GM12878 (cell line): ENCODE data around the gene ZNF32. TPM values are rescaled to one million over a fixed set of nuclear protein-coding genes. Genes with fewer than 3 reads are reported as not detected.

Experiments
- ATF3 ChIP-seq: IDR thresholded peaks from 2 replicates; pipeline ENCODE4 v1.6.1; 2011; ENCODE audit warnings: low read depth, mild to moderate bottlenecking, low read length, moderate library complexity, borderline replicate concordance; ENCODE audit errors: extremely low read depth
- CUX1 ChIP-seq: IDR thresholded peaks from 2 replicates; pipeline ENCODE4 v1.6.1; 2012; ENCODE audit warnings: improper control_type of control experiment, low read depth, low read length; ENCODE audit not compliant: insufficient replicate concordance
- DPF2 ChIP-seq: fragments of 450-650 bp; IDR thresholded peaks from 2 replicates; pipeline ENCODE4 v1.6.1; 2017; ENCODE audit warnings: mild to moderate bottlenecking
- E2F4 ChIP-seq: IDR thresholded peaks from 2 replicates; pipeline ENCODE4 v1.6.1; 2012; ENCODE audit warnings: low read depth, low read length, improper control_type of control experiment
- EP300 ChIP-seq, 2 experiments: fragments of 150-350 bp in 1 of 2; IDR thresholded peaks; 2 replicates each; pipeline ENCODE4 v1.6.1; 2011 to 2012; ENCODE audit warnings: low read depth in 2 of 2, low read length in 2 of 2, borderline replicate concordance in 1 of 2, improper control_type of control experiment in 1 of 2, inconsistent platforms in 1 of 2; ENCODE audit not compliant: control insufficient read depth in 1 of 2
- JUNB ChIP-seq: IDR thresholded peaks from 2 replicates; pipeline ENCODE4 v1.6.1; 2016; ENCODE audit warnings: antibody characterized with exemption, mild to moderate bottlenecking
- NBN ChIP-seq: fragments of 450-650 bp; IDR thresholded peaks from 2 replicates; pipeline ENCODE4 v1.6.1; 2016
- NFXL1 ChIP-seq: fragments of 450-650 bp; IDR thresholded peaks from 2 replicates; pipeline ENCODE4 v1.6.1; 2017; ENCODE audit warnings: antibody characterized with exemption, mild to moderate bottlenecking, borderline replicate concordance
- NFYB ChIP-seq: IDR thresholded peaks from 2 replicates; pipeline ENCODE4 v1.6.1; 2011; ENCODE audit warnings: low read depth, mild to moderate bottlenecking, low read length, improper control_type of control experiment, moderate library complexity; ENCODE audit not compliant: insufficient read depth
- REST ChIP-seq: IDR thresholded peaks from 2 replicates; pipeline ENCODE4 v1.6.1; 2012; ENCODE audit warnings: mild to moderate bottlenecking, low read depth, low read length
- SMC3 ChIP-seq: IDR thresholded peaks from 2 replicates; pipeline ENCODE4 v1.6.1; 2011; ENCODE audit warnings: low read length, improper control_type of control experiment, borderline replicate concordance
- ZNF24 ChIP-seq: fragments of 450-650 bp; IDR thresholded peaks from 2 replicates; pipeline ENCODE4 v1.6.1; 2017; ENCODE audit warnings: antibody characterized with exemption, mild to moderate bottlenecking
- ZNF592 ChIP-seq: fragments of 450-650 bp; IDR thresholded peaks from 2 replicates; pipeline ENCODE4 v1.6.1; 2017; ENCODE audit warnings: mild to moderate bottlenecking, moderate library complexity
- polyA plus RNA-seq, 11 experiments: library from polyadenylated mRNA; depleted of rRNA in 4 of 11; unstranded in 6 of 11; stranded (reverse) in 5 of 11; fragments of >200 nt; fragmentation: Nextera tagmentation in 4 of 11; fragmentation: Illumina TruSeq in 1 of 11; extraction: Ambion mirVana in 4 of 11; extraction: Trizol in 1 of 11; gene quantifications; 1 replicate in 1 of 11; 2 replicates in 10 of 11; pipeline versions ENCODE4 v1.2.1 to v1.2.3, GENCODE V29; 2011 to 2016; ENCODE audit warnings: inconsistent platforms in 2 of 11, missing spikeins in 2 of 11, low read depth in 1 of 11
- total RNA-seq, 4 experiments: library from RNA; depleted of rRNA in 3 of 4; stranded (reverse); fragments of >200 nt in 3 of 4; fragmentation: Illumina TruSeq in 1 of 4; extraction: Trizol in 1 of 4; gene quantifications; 2 replicates each; pipeline versions ENCODE4 v1.2.1 to v1.2.3, GENCODE V29; 2013 to 2021

Gene ZNF32
- total and polyA plus RNA-seq, 10 of the 15 experiments (the other 5 are each of a cell fraction or from before 2014, with no cell fraction given) = 1.9 to 23.0 (median 3.4) TPM

- TF ChIP-seq ZNF592 (no peak), CUX1 (no peak), REST (no peak), NFYB (no peak), NBN (no peak), SMC3 (no peak), ATF3 (no peak), JUNB (no peak), ZNF24 (no peak), NFXL1 (no peak), DPF2 (no peak), E2F4 (no peak), EP300 (IDR thresholded peaks at IDR 0.05; ENCODE audit: borderline replicate concordance in 1 of 2, control insufficient read depth in 1 of 2, low read depth in 2 of 2, low read length in 2 of 2) (no peak)
These were observed 38.0 kb downstream of the ZNF32 start (continued) for GRCh38 chr10:43610636-43611035.
